Measurements from ENCODE around the gene LARP1.

GRCh38 chr5:154706416-154706815 lies 48.8 kb upstream of the LARP1 start:
- TF ChIP-seq CTCF (IDR thresholded peaks at IDR 0.05): no peak
- no peak for TF ChIP-seq POLR2A (IDR thresholded peaks at IDR 0.05)
